ENCODE results near the gene NOB1.

Gene NOB1

DNA sequence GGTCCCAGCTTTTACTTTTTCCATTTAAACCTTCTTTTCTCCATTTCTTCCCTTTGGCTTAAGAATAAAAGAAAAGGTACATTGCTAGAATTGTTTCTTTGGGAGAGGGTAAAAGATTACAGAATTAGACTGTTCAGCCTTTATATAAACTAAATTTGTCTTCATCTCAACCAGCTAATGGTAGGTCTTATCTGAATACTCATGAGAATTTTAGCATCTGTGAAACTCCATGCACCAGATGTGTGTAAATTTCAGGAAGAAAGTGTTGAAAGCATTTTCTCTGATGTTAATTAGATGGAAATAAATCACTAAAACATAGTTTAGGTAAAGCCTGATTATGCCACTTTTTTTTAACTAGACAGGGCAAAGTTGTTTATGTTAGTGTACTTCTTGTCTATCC is 53.3 kb downstream of the NOB1 start:
- Histone ChIP-seq H3K4me3 (ENCODE audit: low read depth, low read length) (no peak overlapping the region), H3K9me3 (ENCODE audit: control insufficient read depth, insufficient read depth, low read depth, low read length) (no peaks in the 10 kb centered on the region), H3K27me3 (ENCODE audit: control insufficient read depth, insufficient read depth, low read length) (no peaks in the 10 kb centered on the region), H3K36me3 (ENCODE audit: control insufficient read depth, insufficient read depth, low read length) (peaks cover 10% of the 10 kb centered on the region), H3K9ac (ENCODE audit: low read length) (no peak overlapping the region), H3K4me1 (ENCODE audit: control insufficient read depth, insufficient read depth, low read length) (no peaks in the 10 kb centered on the region), H3K27ac (ENCODE audit: low read depth, low read length) (no peak overlapping the region)

DNA sequence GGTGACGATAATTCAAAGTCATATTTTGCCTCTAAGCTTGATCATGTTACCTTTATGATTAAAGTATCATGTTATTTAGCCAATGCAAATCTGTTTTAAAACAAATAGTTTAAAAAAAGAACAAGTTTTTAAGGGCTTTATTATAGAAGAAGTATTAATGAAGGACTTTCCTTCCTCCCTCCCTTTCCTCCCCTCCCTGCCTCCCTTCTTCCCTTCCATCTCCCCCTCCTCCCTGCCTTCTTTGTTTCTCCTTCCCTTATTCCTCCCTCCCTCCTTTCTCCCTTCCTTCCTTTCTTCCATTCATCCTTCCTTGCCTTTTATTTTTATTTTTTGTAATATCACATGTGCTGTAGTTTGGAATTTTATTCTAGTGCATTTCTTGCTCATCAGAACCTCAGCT is 54.8 kb downstream of the NOB1 start:
- Histone ChIP-seq H3K27ac (ENCODE audit: low read depth, low read length) (no peak overlapping the region), H3K4me1 (ENCODE audit: control insufficient read depth, insufficient read depth, low read length) (no peaks in the 10 kb centered on the region), H3K4me3 (ENCODE audit: low read depth, low read length) (no peak overlapping the region), H3K9ac (ENCODE audit: low read length) (no peak overlapping the region), H3K27me3 (ENCODE audit: control insufficient read depth, insufficient read depth, low read length) (no peaks in the 10 kb centered on the region), H3K36me3 (ENCODE audit: control insufficient read depth, insufficient read depth, low read length) (peaks cover 24% of the 10 kb centered on the region), H3K9me3 (ENCODE audit: control insufficient read depth, insufficient read depth, low read depth, low read length) (no peaks in the 10 kb centered on the region)

GRCh38 chr16:69698404-69698803 is 56.3 kb downstream of the NOB1 start:
- H3K9me3 ChIP-seq (ENCODE audit: control insufficient read depth, insufficient read depth, low read depth, low read length): no peaks in the 10 kb centered on the region
- peaks cover 39% of the 10 kb centered on the region for H3K36me3 ChIP-seq (ENCODE audit: control insufficient read depth, insufficient read depth, low read length)
- no peaks in the 10 kb centered on the region for H3K27me3 ChIP-seq (ENCODE audit: control insufficient read depth, insufficient read depth, low read length)
- no peak overlapping the region for H3K9ac ChIP-seq (ENCODE audit: low read length)
- H3K4me1 ChIP-seq (ENCODE audit: control insufficient read depth, insufficient read depth, low read length): no peaks in the 10 kb centered on the region
- no peak overlapping the region for H3K27ac ChIP-seq (ENCODE audit: low read depth, low read length)
- no peak overlapping the region for H3K4me3 ChIP-seq (ENCODE audit: low read depth, low read length)

GRCh38 chr16:69693916-69694315 is 60.8 kb downstream of the NOB1 start:
- Histone ChIP-seq H3K9me3 (ENCODE audit: control insufficient read depth, insufficient read depth, low read depth, low read length) (no peaks in the 10 kb centered on the region), H3K27ac (ENCODE audit: low read depth, low read length) (no peak overlapping the region), H3K4me3 (ENCODE audit: low read depth, low read length) (no peak overlapping the region), H3K27me3 (ENCODE audit: control insufficient read depth, insufficient read depth, low read length) (no peaks in the 10 kb centered on the region), H3K36me3 (ENCODE audit: control insufficient read depth, insufficient read depth, low read length) (peaks cover 66% of the 10 kb centered on the region), H3K9ac (ENCODE audit: low read length) (no peak overlapping the region), H3K4me1 (ENCODE audit: control insufficient read depth, insufficient read depth, low read length) (no peaks in the 10 kb centered on the region)

DNA sequence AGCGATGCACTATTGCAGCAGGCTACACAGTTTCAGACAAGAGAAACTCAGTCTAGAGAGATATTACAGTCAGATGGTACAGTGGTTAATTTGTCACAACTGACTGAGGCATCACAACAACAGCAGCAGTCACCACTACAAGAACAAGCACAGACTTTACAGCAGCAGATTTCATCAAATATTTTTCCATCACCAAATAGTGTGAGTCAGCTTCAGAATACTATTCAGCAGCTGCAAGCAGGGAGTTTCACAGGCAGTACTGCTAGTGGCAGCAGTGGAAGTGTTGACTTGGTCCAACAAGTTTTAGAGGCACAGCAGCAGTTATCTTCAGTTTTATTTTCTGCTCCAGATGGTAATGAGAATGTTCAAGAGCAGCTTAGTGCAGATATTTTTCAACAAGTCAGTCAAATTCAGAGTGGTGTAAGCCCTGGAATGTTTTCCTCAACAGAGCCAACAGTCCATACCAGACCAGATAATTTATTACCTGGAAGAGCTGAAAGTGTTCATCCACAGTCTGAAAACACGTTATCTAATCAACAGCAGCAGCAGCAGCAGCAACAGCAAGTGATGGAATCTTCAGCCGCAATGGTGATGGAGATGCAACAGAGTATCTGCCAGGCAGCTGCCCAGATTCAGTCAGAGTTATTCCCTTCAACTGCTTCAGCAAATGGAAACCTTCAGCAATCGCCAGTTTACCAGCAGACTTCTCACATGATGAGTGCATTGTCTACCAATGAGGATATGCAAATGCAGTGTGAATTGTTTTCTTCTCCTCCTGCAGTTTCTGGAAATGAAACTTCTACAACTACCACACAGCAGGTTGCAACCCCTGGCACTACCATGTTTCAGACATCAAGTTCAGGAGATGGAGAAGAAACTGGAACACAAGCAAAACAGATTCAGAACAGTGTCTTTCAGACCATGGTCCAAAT is 62.5 kb downstream of the NOB1 start:
- Histone ChIP-seq H3K4me3 (ENCODE audit: low read depth, low read length) (no peak overlapping the region), H3K36me3 (ENCODE audit: control insufficient read depth, insufficient read depth, low read length) (peaks cover 65% of the 10 kb centered on the region), H3K27me3 (ENCODE audit: control insufficient read depth, insufficient read depth, low read length) (no peaks in the 10 kb centered on the region), H3K4me1 (ENCODE audit: control insufficient read depth, insufficient read depth, low read length) (no peaks in the 10 kb centered on the region), H3K27ac (ENCODE audit: low read depth, low read length) (no peak overlapping the region), H3K9me3 (ENCODE audit: control insufficient read depth, insufficient read depth, low read depth, low read length) (no peaks in the 10 kb centered on the region), H3K9ac (ENCODE audit: low read length) (no peak overlapping the region)

All from HUES6 (cell line).